HEK293 (cell line): ENCODE data around the gene HMGN4.

Source experiments
- SP7 ChIP-seq: fragments of 450-650 bp; formaldehyde crosslinking; IDR thresholded peaks from 2 replicates; pipeline ENCODE4 v1.5.1; 2016; ENCODE audit warnings: missing biosample characterization, missing genetic modification characterization
- TCF7L2 ChIP-seq: IDR thresholded peaks from 2 replicates; pipeline ENCODE4 v1.6.1; 2011; ENCODE audit warnings: low read depth, mild to moderate bottlenecking, inconsistent platforms, low read length, moderate library complexity, borderline replicate concordance
- ZBTB8A ChIP-seq: fragments of 450-650 bp; formaldehyde crosslinking; IDR thresholded peaks from 2 replicates; pipeline ENCODE4 v1.5.1; 2016; ENCODE audit warnings: missing biosample characterization, missing genetic modification characterization
- ZNF174 ChIP-seq: fragments of 450-650 bp; formaldehyde crosslinking; IDR thresholded peaks from 2 replicates; pipeline ENCODE4 v1.5.0; 2017; ENCODE audit warnings: missing biosample characterization, mild to moderate bottlenecking, missing genetic modification characterization
- ZNF214 ChIP-seq: fragments of 450-650 bp; formaldehyde crosslinking; IDR thresholded peaks from 2 replicates; pipeline ENCODE4 v1.5.1; 2017; ENCODE audit warnings: missing biosample characterization, mild to moderate bottlenecking, missing genetic modification characterization, borderline replicate concordance
- ZNF366 ChIP-seq: fragments of 450-650 bp; formaldehyde crosslinking; conservative IDR thresholded peaks from 2 replicates; pipeline ENCODE4 v1.5.1; 2016; ENCODE audit warnings: missing biosample characterization, missing genetic modification characterization
- ZNF501 ChIP-seq: fragments of 450-650 bp; formaldehyde crosslinking; IDR thresholded peaks from 2 replicates; pipeline ENCODE4 v1.5.1; 2016; ENCODE audit warnings: missing biosample characterization, missing genetic modification characterization
- ZNF558 ChIP-seq: fragments of 450-650 bp; formaldehyde crosslinking; IDR thresholded peaks from 2 replicates; pipeline ENCODE4 v1.5.1; 2016; ENCODE audit warnings: missing biosample characterization, missing genetic modification characterization
- ZSCAN30 ChIP-seq: fragments of 450-650 bp; IDR thresholded peaks from 2 replicates; pipeline ENCODE4 v1.5.1; 2018; ENCODE audit warnings: missing biosample characterization, mild to moderate bottlenecking, missing genetic modification characterization, moderate library complexity
- TF ChIP-seq, protein P1 (sequence below): fragments of 450-650 bp; formaldehyde crosslinking; IDR thresholded peaks from 2 replicates; pipeline ENCODE4 v1.5.1; 2016; ENCODE audit warnings: missing biosample characterization, missing genetic modification characterization
- TF ChIP-seq, protein P2 (sequence below): fragments of 450-650 bp; IDR thresholded peaks from 2 replicates; pipeline ENCODE4 v1.5.1; 2018; ENCODE audit warnings: missing biosample characterization, missing genetic modification characterization

DNA sequence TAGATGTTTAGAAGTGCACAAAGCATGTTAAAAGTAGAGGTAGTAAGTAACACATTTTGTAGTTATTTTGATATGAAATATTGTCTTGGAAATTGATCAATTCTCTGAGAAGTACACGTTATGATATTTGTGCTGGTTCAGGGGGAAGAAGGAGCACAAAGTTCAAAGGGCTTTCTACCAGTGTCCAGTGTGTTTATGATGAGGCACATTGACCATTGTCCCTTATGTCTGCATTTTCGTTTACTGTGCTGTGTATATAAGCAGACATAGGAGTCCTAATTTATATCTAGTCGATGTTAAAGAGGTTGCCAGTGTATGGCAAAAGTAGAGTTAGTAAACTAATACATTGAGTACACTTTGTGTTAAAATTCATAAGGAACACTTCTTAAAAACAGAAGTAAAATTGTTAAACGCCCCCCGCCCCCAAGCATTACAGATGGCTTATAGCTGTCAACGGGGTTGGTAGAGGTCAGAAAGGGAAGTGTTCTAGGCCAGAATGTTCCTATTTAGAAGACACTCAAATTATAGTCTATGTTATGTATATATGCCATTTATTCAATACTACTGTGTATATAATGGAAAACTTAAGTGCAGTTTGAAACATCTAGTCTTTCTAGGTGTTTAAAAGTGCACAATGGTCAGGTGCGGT, 13.3 kb upstream of the HMGN4 start:
- TF ChIP-seq ZNF501 (no peak), SP7 (tag by site-specific recombination) (no peak), ZNF214 (tag by site-specific recombination) (no peak), TCF7L2 (no peak), ZNF174 (tag by site-specific recombination) (no peak), ZNF366 (no peak), ZSCAN30 (tag by site-specific recombination) (no peak), ZNF558 (no peak), ZBTB8A (tag by site-specific recombination) (no peak)
- TF ChIP-seq, protein P1, sequence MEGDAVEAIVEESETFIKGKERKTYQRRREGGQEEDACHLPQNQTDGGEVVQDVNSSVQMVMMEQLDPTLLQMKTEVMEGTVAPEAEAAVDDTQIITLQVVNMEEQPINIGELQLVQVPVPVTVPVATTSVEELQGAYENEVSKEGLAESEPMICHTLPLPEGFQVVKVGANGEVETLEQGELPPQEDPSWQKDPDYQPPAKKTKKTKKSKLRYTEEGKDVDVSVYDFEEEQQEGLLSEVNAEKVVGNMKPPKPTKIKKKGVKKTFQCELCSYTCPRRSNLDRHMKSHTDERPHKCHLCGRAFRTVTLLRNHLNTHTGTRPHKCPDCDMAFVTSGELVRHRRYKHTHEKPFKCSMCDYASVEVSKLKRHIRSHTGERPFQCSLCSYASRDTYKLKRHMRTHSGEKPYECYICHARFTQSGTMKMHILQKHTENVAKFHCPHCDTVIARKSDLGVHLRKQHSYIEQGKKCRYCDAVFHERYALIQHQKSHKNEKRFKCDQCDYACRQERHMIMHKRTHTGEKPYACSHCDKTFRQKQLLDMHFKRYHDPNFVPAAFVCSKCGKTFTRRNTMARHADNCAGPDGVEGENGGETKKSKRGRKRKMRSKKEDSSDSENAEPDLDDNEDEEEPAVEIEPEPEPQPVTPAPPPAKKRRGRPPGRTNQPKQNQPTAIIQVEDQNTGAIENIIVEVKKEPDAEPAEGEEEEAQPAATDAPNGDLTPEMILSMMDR (tag by site-specific recombination): no peak
- TF ChIP-seq, protein P2, sequence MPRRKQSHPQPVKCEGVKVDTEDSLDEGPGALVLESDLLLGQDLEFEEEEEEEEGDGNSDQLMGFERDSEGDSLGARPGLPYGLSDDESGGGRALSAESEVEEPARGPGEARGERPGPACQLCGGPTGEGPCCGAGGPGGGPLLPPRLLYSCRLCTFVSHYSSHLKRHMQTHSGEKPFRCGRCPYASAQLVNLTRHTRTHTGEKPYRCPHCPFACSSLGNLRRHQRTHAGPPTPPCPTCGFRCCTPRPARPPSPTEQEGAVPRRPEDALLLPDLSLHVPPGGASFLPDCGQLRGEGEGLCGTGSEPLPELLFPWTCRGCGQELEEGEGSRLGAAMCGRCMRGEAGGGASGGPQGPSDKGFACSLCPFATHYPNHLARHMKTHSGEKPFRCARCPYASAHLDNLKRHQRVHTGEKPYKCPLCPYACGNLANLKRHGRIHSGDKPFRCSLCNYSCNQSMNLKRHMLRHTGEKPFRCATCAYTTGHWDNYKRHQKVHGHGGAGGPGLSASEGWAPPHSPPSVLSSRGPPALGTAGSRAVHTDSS: no peak
